ENCODE measurements around the gene INPP5D. TPM values are rescaled to one million over a fixed set of nuclear protein-coding genes. Genes with fewer than 3 reads are reported as not detected.

The INPP5D gene
- total RNA-seq, 1 donor from 2014 or later: 33.4 TPM

DNA sequence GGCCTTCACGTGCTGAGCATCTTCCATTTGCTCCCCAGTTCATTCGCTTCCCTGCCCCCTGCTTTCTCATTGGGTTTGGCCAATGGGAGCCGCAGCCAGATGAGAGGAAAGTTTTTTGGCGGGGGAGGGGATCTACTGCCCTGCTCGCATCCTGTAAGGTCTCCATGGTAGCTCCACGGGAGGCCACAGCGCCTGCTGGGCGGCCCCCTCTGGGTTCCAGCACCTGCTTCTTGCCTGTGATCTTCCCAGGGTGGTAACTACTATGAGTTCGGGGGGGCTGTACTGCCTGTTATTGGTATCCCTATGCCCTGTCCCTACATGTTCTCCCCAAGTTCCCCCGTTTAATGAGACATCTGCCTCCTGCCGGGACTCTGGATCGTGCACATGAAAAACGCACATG, 57.2 kb downstream of the INPP5D start:
- Histone ChIP-seq H3K27ac (no peak overlapping the region), H3K9me3 (no peaks in the 10 kb centered on the region), H3K36me3 (no peaks in the 10 kb centered on the region), H3K4me1 (no peaks in the 10 kb centered on the region), H3K4me3 (no peak overlapping the region), H3K27me3 (no peaks in the 10 kb centered on the region)
- intact Hi-C loops (cut with DNase I): no loop called here
- TF ChIP-seq POLR2A (IDR thresholded peaks at IDR 0.05) (no peak), POLR2AphosphoS5 (IDR thresholded peaks at IDR 0.05; ENCODE audit: insufficient read depth in 1 of 2, low read depth in 1 of 2) (no peak), CTCF (IDR thresholded peaks at IDR 0.05) (no peak)
- DNase-seq (ENCODE audit: extremely low spot score in 2 of 2): no peak

GRCh38 chr2:233117811-233118647, 57.9 kb downstream of the INPP5D start:
- H3K27ac ChIP-seq: no peak overlapping the region
- intact Hi-C loops (cut with DNase I): no loop called here
- H3K4me3 ChIP-seq: no peak overlapping the region
- H3K4me1 ChIP-seq: no peaks in the 10 kb centered on the region
- DNase-seq (ENCODE audit: extremely low spot score in 2 of 2): no peak
- no peaks in the 10 kb centered on the region for H3K36me3 ChIP-seq
- TF ChIP-seq POLR2AphosphoS5 (IDR thresholded peaks at IDR 0.05; ENCODE audit: insufficient read depth in 1 of 2, low read depth in 1 of 2) (no peak), CTCF (IDR thresholded peaks at IDR 0.05) (no peak), POLR2A (IDR thresholded peaks at IDR 0.05) (no peak)
- H3K9me3 ChIP-seq: no peaks in the 10 kb centered on the region
- no peaks in the 10 kb centered on the region for H3K27me3 ChIP-seq

- Histone ChIP-seq H3K9me3 (no peaks in the 10 kb centered on the region), H3K4me1 (no peaks in the 10 kb centered on the region), H3K4me3 (no peak overlapping the region), H3K36me3 (no peaks in the 10 kb centered on the region), H3K27ac (no peak overlapping the region), H3K27me3 (no peaks in the 10 kb centered on the region)
- intact Hi-C loops (cut with DNase I): no loop called here
- DNase-seq (ENCODE audit: extremely low spot score in 2 of 2): no peak
- no peak for TF ChIP-seq POLR2A (IDR thresholded peaks at IDR 0.05)
- TF ChIP-seq POLR2AphosphoS5 (IDR thresholded peaks at IDR 0.05; ENCODE audit: insufficient read depth in 1 of 2, low read depth in 1 of 2): no peak
- no peak for TF ChIP-seq CTCF (IDR thresholded peaks at IDR 0.05)
These were observed 58.5 kb downstream of the INPP5D start for GRCh38 chr2:233118648-233119000.

DNA sequence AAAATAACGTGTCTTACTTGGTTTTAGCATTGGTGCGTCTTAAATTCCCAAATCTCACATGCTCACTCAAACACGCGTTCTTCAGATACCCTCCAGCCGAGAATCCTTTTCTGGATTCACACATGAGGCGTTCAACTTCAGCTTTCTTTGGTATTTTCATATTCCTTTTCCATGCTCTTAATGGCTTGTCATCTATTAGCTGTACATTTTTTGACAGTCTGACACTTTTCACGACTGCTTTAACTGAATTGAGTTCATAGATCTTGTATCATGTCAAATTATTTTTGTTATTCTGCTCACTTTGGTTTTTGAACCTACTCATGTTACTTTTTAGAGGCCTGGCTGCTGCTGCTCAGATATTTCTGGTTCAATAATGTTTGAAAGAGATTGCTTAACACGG, 59.0 kb downstream of the INPP5D start:
- TF ChIP-seq POLR2A (IDR thresholded peaks at IDR 0.05): no peak
- no peak for TF ChIP-seq CTCF (IDR thresholded peaks at IDR 0.05)
- no peak for TF ChIP-seq POLR2AphosphoS5 (IDR thresholded peaks at IDR 0.05; ENCODE audit: insufficient read depth in 1 of 2, low read depth in 1 of 2)
- Histone ChIP-seq H3K9me3 (no peaks in the 10 kb centered on the region), H3K4me3 (no peak overlapping the region), H3K27ac (no peak overlapping the region), H3K36me3 (no peaks in the 10 kb centered on the region), H3K4me1 (no peaks in the 10 kb centered on the region), H3K27me3 (no peaks in the 10 kb centered on the region)
- DNase-seq (ENCODE audit: extremely low spot score in 2 of 2): no peak
- intact Hi-C loops (cut with DNase I): no loop called here

DNA sequence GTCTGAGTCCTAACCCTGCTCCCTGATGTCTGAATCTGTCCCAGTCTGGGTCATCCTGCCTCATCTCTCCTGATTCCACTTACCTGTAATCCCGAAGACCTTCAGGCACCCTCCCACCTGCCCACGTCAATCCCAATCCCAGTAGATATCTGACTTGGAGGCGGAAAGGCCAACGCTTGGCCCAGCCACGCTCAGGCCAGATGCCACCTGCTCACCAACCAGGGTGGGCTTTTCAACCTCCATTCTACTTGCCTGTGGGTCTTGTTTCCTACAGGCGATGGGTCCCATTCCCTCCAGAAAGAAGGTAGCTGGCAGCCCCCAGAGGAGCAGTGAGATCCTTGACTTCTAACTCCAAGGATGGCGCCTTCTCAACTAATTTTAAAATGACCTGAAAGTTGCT, 59.7 kb downstream of the INPP5D start:
- Histone ChIP-seq H3K27ac (no peak overlapping the region), H3K4me1 (no peaks in the 10 kb centered on the region), H3K27me3 (no peaks in the 10 kb centered on the region), H3K36me3 (no peaks in the 10 kb centered on the region), H3K9me3 (no peaks in the 10 kb centered on the region), H3K4me3 (no peak overlapping the region)
- DNase-seq (ENCODE audit: extremely low spot score in 2 of 2): no peak
- TF ChIP-seq POLR2A (IDR thresholded peaks at IDR 0.05) (no peak), CTCF (IDR thresholded peaks at IDR 0.05) (no peak), POLR2AphosphoS5 (IDR thresholded peaks at IDR 0.05; ENCODE audit: insufficient read depth in 1 of 2, low read depth in 1 of 2) (no peak)
- intact Hi-C loops (cut with DNase I): no loop called here
